Measurements from ENCODE around the gene TMTC2. TPM values are rescaled to one million over a fixed set of nuclear protein-coding genes. Genes with fewer than 3 reads are reported as not detected.
"Not testable (repeated sequence)": the region's sequence is repeated elsewhere in the genome, so short reads cannot be mapped to it uniquely, and the experiment has no call there.

The TMTC2 gene
- total RNA-seq, 2 experiments from 2014 or later: 5.1 to 6.0 TPM

DNA sequence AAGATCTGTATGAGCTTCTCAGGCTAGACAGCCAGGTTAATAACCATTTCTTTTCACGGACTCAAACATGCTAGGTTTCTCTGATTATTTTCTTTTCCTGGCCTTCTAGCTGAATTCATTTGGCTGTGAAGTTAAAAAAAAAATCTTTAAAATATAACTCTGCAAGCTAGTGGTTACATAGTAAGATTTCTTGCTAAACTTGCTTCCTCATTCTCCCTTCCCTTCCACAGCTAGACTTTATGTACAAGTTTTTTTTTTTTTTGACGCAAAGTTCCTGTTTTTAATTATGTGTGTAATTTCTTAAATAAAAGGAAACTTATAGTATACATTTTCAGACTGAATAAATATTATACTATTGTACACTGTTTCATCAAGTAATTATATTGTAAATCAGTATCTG lies 145.4 kb downstream of the TMTC2 start:
- no peak for DNase-seq
- no peak overlapping the region for H3K27ac Mint-ChIP-seq
- H3K4me1 Mint-ChIP-seq: no peaks in the 10 kb centered on the region
- no peaks in the 10 kb centered on the region for H3K36me3 Mint-ChIP-seq (ENCODE audit: low read depth)
- H3K4me3 Mint-ChIP-seq: no peak overlapping the region
- ChIA-PET POLR2A (interaction anchor here (0.7 kb wide), 1 partner anchor 9 kb away, joined by 3 read pairs; no protein-coding TSS in a partner anchor), CTCF (interaction anchor here (0.6 kb wide), 1 partner anchor 423 kb away, joined by 3 read pairs; no protein-coding TSS in a partner anchor)
- no peaks in the 10 kb centered on the region for H3K9me3 Mint-ChIP-seq
- H3K27me3 Mint-ChIP-seq: no peaks in the 10 kb centered on the region

- ChIA-PET CTCF (no interaction called here), POLR2A (no interaction called here)
- Mint-ChIP-seq H3K4me3 (no peak overlapping the region), H3K4me1 (no peaks in the 10 kb centered on the region), H3K9me3 (no peaks in the 10 kb centered on the region), H3K27ac (no peak overlapping the region), H3K27me3 (no peaks in the 10 kb centered on the region), H3K36me3 (ENCODE audit: low read depth) (no peaks in the 10 kb centered on the region)
- no peak for DNase-seq
Measured at GRCh38 chr12:82832981-82833380, 146.3 kb downstream of the TMTC2 start.

DNA sequence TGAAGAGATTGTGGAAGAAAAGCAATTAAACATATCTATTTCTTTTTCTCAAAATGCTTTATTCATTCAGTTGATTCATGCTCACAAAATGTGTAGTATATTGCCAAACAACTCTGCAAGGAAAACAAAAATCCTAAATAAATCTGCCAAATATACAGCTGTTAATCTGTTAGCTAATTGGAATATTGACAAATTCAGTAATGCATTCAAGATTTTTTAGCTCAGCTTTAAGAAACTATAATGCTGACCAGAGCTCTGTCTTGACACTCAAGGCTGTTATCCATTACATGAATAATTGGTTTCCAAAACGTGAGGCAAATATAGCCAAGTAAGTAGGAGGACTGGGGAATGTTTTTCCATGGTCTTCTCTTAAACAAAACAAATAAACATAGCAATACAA lies 146.8 kb downstream of the TMTC2 start:
- Mint-ChIP-seq H3K36me3 (ENCODE audit: low read depth) (no peaks in the 10 kb centered on the region), H3K4me3 (no peak overlapping the region), H3K27me3 (no peaks in the 10 kb centered on the region), H3K27ac (no peak overlapping the region), H3K9me3 (no peaks in the 10 kb centered on the region), H3K4me1 (peaks cover 2% of the 10 kb centered on the region)
- POLR2A ChIA-PET: no interaction called here
- DNase-seq: no peak
- CTCF ChIA-PET: no interaction called here

- Mint-ChIP-seq H3K27me3 (no peaks in the 10 kb centered on the region), H3K4me1 (peaks cover 2% of the 10 kb centered on the region), H3K4me3 (no peak overlapping the region), H3K36me3 (ENCODE audit: low read depth) (no peaks in the 10 kb centered on the region), H3K27ac (no peak overlapping the region), H3K9me3 (no peaks in the 10 kb centered on the region)
- POLR2A ChIA-PET: no interaction called here
- DNase-seq: no peak
- CTCF ChIA-PET: no interaction called here
Measured at GRCh38 chr12:82835217-82835616, 148.5 kb downstream of the TMTC2 start.

DNA sequence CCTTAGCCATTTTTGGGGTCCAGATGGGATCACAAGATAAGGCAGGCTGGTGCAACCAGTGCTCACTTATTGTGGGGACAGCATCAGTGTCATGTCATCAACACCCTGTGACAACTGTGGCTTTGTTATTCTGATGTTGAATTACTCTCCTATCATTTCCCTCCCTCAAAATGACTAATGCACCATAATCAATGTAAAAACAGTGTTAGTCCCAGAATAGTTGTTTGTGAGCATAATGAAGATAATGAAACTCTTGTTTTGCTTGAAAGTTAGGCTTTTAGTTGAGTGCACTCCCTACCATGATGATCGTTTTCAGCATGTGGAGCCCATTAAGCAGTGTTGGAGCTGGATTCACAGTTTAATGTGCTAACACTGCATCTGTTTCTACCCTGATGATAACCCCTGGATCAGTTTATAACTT lies 151.4 kb downstream of the TMTC2 start:
- Mint-ChIP-seq H3K27me3 (no peaks in the 10 kb centered on the region), H3K4me1 (peaks cover 2% of the 10 kb centered on the region), H3K9me3 (no peaks in the 10 kb centered on the region), H3K27ac (no peak overlapping the region), H3K4me3 (no peak overlapping the region), H3K36me3 (ENCODE audit: low read depth) (no peaks in the 10 kb centered on the region)
- ChIA-PET POLR2A (no interaction called here), CTCF (no interaction called here)
- DNase-seq: no peak

DNA sequence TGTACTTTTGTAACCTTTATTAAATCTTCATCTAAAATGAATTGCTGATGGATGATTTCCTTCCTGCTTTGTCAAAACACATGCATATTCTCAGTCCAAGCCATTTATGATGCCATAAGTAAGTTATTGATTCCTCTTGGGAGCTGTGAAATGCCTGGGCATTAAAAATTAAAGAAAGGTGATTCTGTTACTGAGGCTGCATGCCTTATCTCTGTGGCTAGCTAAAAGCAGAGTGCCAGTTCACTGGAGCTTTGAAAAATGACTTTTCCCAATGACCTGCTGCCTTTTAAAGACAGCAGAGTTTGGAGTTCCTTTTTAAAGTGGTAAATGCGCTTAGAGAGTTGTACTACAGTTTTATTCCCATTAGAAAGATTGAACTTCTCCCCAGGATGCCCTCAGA lies 152.1 kb downstream of the TMTC2 start:
- CTCF ChIA-PET: no interaction called here
- Mint-ChIP-seq H3K9me3 (no peaks in the 10 kb centered on the region), H3K27ac (no peak overlapping the region), H3K36me3 (ENCODE audit: low read depth) (no peaks in the 10 kb centered on the region), H3K27me3 (no peaks in the 10 kb centered on the region), H3K4me3 (no peak overlapping the region), H3K4me1 (peaks cover 2% of the 10 kb centered on the region)
- POLR2A ChIA-PET: no interaction called here
- no peak for DNase-seq

DNA sequence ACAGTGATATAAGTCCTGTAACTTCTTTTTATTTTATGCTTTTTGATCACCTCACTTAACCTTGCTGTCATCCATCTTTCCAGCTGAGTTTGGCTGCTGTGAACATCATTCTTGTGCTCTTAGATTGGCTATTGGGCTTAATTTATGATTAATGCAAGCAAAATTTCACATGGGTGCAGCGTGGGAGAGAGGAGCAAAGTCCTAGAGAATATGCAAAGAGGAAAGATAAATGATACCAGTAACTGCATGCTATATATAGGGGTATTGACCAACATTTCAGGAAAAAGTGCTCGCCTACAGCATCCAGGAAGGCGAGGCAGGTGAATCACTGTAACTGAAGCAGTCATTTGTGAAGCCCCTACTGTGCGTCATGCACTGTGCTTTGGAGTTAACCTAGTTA lies 153.1 kb downstream of the TMTC2 start:
- Mint-ChIP-seq H3K27me3 (no peaks in the 10 kb centered on the region), H3K9me3 (no peaks in the 10 kb centered on the region), H3K4me3 (no peak overlapping the region), H3K4me1 (peaks cover 2% of the 10 kb centered on the region), H3K27ac (no peak overlapping the region), H3K36me3 (ENCODE audit: low read depth) (no peaks in the 10 kb centered on the region)
- DNase-seq: no peak
- CTCF ChIA-PET: no interaction called here
- POLR2A ChIA-PET: no interaction called here

- Mint-ChIP-seq H3K36me3 (ENCODE audit: low read depth) (no peaks in the 10 kb centered on the region), H3K27ac (no peak overlapping the region), H3K4me1 (peaks cover 2% of the 10 kb centered on the region), H3K27me3 (no peaks in the 10 kb centered on the region), H3K9me3 (no peaks in the 10 kb centered on the region), H3K4me3 (no peak overlapping the region)
- ChIA-PET CTCF (no interaction called here), POLR2A (no interaction called here)
- DNase-seq: no peak
Measured at GRCh38 chr12:82841487-82841904, 154.8 kb downstream of the TMTC2 start.

DNA sequence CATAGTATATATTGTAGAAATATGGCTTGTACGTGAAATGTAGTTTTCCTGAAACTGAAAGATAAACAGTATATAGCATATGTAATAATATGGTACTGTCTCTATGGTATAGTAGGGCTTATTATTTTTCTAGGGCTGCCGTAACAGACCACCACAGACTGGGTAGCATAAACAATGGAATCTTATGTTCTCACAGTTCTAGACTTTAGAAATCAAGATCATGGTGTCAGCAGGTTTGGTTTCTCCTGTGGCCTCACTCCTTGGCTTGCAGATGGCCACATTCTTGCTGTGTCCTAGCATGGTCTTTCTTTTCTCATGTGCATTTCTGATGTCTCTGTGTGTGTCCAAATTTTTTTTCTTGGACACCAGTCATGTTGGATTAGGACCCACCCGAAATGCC lies 155.8 kb downstream of the TMTC2 start:
- Mint-ChIP-seq H3K4me1 (peaks cover 2% of the 10 kb centered on the region), H3K27me3 (no peaks in the 10 kb centered on the region), H3K4me3 (no peak overlapping the region), H3K27ac (no peak overlapping the region), H3K36me3 (ENCODE audit: low read depth) (no peaks in the 10 kb centered on the region), H3K9me3 (no peaks in the 10 kb centered on the region)
- no peak for DNase-seq
- CTCF ChIA-PET: no interaction called here
- POLR2A ChIA-PET: no interaction called here

DNA sequence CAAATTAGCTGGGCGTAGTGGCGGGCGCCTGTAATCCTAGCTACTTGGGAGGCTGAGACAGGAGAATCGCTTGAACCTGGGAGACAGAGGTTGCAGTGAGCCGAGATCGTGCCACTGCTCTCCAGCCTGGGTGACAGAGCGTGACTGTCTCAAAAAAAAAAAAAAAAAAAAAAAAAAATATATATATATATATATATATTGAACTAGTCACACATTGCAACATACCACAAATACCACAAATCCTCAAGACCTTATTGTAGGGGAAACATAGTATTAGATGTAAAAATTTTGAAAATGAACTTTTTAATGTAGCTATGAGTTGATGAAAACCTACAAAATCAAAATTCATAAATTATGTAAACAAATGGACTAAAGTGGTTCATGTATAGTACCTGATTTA lies 158.4 kb downstream of the TMTC2 start:
- POLR2A ChIA-PET; H3K27ac Mint-ChIP-seq; H3K9me3 Mint-ChIP-seq; H3K27me3 Mint-ChIP-seq; CTCF ChIA-PET; DNase-seq; H3K36me3 Mint-ChIP-seq (ENCODE audit: low read depth); H3K4me3 Mint-ChIP-seq; H3K4me1 Mint-ChIP-seq: not testable (repeated sequence)

- no peaks in the 10 kb centered on the region for H3K9me3 Mint-ChIP-seq
- ChIA-PET CTCF (interaction anchor here (1.3 kb wide), 1 partner anchor 21 kb away, joined by 3 read pairs; no protein-coding TSS in a partner anchor), POLR2A (no interaction called here)
- no peaks in the 10 kb centered on the region for H3K36me3 Mint-ChIP-seq (ENCODE audit: low read depth)
- DNase-seq: no peak
- H3K4me1 Mint-ChIP-seq: no peaks in the 10 kb centered on the region
- H3K27ac Mint-ChIP-seq: no peak overlapping the region
- H3K4me3 Mint-ChIP-seq: no peak overlapping the region
- no peaks in the 10 kb centered on the region for H3K27me3 Mint-ChIP-seq
Measured at GRCh38 chr12:82848845-82849244, 162.1 kb downstream of the TMTC2 start.

DNA sequence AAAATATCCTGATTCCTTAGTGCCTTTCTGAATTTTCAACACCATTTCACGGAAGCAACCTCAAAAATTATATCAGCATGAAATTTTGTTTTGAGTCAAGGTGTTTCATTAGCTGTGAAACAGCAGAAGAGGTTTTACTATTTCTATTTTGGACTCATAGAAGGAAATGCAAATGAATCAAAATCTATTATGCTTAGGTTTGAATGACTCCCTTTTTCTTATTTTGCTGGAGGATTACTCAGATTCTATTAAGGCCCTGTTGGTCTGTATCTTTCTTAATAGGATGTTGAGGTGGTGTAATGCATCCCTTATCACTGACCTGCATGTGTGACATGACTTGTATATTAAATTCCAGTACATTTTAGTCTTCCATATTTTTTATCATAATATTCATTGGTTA lies 165.8 kb downstream of the TMTC2 start:
- H3K4me3 Mint-ChIP-seq: no peak overlapping the region
- POLR2A ChIA-PET: no interaction called here
- H3K4me1 Mint-ChIP-seq: no peaks in the 10 kb centered on the region
- H3K9me3 Mint-ChIP-seq: no peaks in the 10 kb centered on the region
- DNase-seq: no peak
- CTCF ChIA-PET: no interaction called here
- no peaks in the 10 kb centered on the region for H3K36me3 Mint-ChIP-seq (ENCODE audit: low read depth)
- no peak overlapping the region for H3K27ac Mint-ChIP-seq
- H3K27me3 Mint-ChIP-seq: no peaks in the 10 kb centered on the region

DNA sequence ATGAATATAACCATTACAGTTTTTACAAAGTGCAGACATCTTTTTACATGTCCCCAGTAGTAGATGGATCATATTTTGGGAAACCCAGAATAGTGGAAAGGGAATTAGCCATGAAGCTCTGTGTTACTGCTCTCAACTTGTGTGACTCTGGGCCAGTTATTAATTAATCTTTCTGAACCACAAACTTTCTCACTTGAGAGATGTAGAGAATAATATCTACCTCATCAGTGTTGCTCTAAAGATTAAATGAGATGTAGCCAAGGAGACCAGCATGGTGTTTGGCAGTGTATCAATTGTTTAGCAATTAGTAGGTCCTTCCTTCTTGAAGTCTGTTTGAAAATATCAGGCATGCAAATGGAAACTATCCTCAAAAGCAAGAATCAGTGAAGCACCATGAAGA lies 169.2 kb downstream of the TMTC2 start:
- no peaks in the 10 kb centered on the region for H3K36me3 Mint-ChIP-seq (ENCODE audit: low read depth)
- no peak overlapping the region for H3K27ac Mint-ChIP-seq
- H3K27me3 Mint-ChIP-seq: no peaks in the 10 kb centered on the region
- DNase-seq: no peak
- ChIA-PET CTCF (no interaction called here), POLR2A (no interaction called here)
- H3K4me3 Mint-ChIP-seq: no peak overlapping the region
- no peaks in the 10 kb centered on the region for H3K4me1 Mint-ChIP-seq
- no peaks in the 10 kb centered on the region for H3K9me3 Mint-ChIP-seq

- H3K4me3 Mint-ChIP-seq: no peak overlapping the region
- H3K4me1 Mint-ChIP-seq: no peaks in the 10 kb centered on the region
- ChIA-PET CTCF (no interaction called here), POLR2A (no interaction called here)
- H3K27ac Mint-ChIP-seq: peak overlapping the region; percentile 18
- no peaks in the 10 kb centered on the region for H3K9me3 Mint-ChIP-seq
- H3K27me3 Mint-ChIP-seq: no peaks in the 10 kb centered on the region
- DNase-seq: no peak
- H3K36me3 Mint-ChIP-seq (ENCODE audit: low read depth): no peaks in the 10 kb centered on the region
Measured at GRCh38 chr12:82857276-82857675, 170.6 kb downstream of the TMTC2 start.

Data from activated CD4-positive, alpha-beta memory T cell treated with anti-CD3 and anti-CD28 coated beads, Interleukin-2, amount 10 ng/mL, durations not matched to agents 7 days and 5 days (primary cell).